ENCODE measurements around the gene VPS37C.

DNA sequence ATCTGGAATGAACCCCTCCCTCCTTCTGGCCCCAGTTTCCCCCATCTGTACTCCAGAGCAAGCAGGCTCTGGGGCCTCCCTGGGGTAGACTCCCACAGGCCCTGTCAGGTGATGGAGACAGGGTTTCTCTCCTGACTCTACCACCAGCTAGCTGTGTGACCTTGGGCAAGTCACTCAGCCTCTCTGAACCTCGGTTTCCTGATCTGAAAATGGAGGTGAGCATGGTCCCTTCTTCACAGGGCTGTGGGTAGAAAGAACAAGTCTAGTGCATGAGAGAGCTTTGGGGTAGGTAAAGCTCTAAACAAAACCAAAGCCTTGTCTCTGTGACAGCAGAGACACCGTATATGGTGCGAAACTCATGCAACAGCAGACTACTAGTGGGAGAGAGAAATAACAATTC, 53.3 kb downstream of the VPS37C start:
- TF ChIP-seq, protein P1, sequence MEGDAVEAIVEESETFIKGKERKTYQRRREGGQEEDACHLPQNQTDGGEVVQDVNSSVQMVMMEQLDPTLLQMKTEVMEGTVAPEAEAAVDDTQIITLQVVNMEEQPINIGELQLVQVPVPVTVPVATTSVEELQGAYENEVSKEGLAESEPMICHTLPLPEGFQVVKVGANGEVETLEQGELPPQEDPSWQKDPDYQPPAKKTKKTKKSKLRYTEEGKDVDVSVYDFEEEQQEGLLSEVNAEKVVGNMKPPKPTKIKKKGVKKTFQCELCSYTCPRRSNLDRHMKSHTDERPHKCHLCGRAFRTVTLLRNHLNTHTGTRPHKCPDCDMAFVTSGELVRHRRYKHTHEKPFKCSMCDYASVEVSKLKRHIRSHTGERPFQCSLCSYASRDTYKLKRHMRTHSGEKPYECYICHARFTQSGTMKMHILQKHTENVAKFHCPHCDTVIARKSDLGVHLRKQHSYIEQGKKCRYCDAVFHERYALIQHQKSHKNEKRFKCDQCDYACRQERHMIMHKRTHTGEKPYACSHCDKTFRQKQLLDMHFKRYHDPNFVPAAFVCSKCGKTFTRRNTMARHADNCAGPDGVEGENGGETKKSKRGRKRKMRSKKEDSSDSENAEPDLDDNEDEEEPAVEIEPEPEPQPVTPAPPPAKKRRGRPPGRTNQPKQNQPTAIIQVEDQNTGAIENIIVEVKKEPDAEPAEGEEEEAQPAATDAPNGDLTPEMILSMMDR (IDR thresholded peaks at IDR 0.05; ENCODE audit: low read depth, low read length) = no peak
- no peak for TF ChIP-seq EZH2phosphoT487 (IDR thresholded peaks at IDR 0.05; ENCODE audit: low read depth)

Measured in OCI-LY3 (cell line).